Hindlimb muscle (tissue), 1 donor: ENCODE measurements around the gene AUTS2. TPM values are rescaled to one million over a fixed set of nuclear protein-coding genes. Genes with fewer than 3 reads are reported as not detected.

Experiments
- DNase-seq: peaks from one replicate; pipeline ENCODE4 v3.0.0-alpha.2; 2013
- polyA plus RNA-seq: library from polyadenylated mRNA; unstranded; fragments of 120-200 nt; gene quantifications from one replicate; pipeline ENCODE4 v1.2.1, GENCODE V29; 2013; ENCODE audit not compliant: insufficient read length

Gene AUTS2
- polyA plus RNA-seq, 1 donor, result 80.5 TPM

DNA sequence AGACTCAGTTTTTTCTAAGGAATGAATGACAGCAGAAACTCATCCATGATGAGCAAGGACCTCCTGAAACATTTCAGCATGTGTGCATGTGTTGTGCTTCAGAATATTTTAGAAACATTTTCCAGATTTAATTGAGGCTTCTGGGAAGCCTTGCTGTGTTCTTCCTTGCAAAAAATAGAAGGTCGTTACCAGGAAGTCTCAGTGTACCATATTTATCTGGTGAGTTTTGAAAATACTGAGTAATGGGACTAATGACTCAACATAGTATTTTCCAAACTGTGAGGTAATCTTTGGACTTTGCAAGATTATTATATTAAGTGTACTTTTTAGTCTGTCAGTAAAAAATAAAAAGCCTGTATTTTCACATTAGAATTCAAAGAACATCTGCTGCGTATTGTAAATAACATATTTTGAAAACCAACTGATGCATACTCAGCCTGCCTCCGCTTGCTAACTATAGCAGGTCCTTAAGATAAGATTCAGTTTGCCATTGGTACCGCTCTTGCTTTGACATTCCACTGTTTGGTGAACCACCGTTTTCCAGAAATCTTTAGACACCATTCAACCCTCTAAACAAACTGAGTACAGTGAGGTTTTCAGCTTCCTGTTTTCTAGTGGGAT, 794.1 kb downstream of the AUTS2 start:
- peak; percentile 66 for DNase-seq

GRCh38 chr7:70392877-70393435, 794.7 kb downstream of the AUTS2 start:
- DNase-seq, result no peak

DNA sequence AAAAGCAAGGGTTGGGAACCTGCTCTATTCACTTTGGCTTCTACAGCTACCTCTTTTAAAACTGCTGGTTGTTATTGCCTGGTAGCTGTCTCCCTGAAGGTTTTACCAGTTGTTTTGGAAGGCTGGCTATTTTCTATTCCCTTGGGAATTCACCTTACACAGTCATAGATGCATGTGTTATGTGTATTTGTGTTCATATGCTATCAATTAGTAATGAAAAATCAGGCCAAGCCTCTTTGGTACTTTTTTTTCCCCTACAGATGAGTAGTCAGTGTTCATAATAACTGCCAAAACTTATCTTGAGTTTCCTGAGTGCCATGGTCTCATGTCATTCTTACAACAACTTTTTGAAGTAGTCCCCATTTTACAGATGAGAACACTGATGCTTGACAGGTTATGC, 795.7 kb downstream of the AUTS2 start:
- DNase-seq, result no peak

DNA sequence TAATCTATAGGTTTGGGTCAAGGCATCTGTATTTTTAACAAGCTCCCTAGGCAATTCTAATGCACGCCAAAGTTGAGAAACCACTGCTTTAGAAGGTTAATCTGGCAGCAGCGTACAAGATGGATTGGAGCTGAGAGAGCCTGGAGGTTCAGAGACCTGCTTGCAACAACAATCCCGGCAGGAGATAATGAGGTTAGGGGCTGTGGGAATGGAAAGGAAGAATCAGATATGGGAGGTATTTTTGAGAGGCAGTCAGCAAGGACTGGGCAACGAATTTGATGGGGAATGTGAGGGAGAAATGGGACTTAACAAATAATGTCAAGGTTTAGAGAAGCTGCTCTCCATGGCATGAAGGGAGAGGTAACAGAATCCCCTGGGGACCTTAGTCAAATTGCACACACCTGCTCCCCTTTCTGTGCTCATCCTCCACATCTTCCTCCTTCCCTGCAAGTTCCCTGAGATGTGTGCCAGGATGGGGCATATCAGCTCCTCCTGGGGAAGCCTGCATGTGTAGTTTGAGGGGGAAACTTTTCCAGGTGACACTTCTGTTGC, 802.6 kb downstream of the AUTS2 start:
- DNase-seq, result no peak

GRCh38 chr7:70402069-70402468, 803.8 kb downstream of the AUTS2 start:
- DNase-seq, result no peak

DNA sequence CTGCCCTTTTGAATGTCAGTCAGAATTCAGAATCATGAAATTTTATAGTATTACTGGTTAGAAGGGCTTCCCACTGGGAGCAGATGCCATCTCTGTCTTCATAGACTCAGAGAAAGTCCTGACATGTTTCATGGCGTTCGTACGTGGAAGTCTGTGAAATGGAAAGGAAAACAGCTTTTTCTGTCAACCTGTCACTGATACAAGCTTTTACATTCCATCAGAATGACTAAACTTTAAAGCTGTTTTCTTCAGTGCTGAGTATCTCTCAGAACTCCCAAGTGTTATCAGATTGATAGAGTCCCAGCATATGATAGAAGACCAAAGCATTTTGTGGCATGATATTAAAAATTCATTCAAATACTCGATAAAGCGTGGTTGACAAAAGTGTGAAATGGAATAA, 807.0 kb downstream of the AUTS2 start:
- no peak for DNase-seq

DNA sequence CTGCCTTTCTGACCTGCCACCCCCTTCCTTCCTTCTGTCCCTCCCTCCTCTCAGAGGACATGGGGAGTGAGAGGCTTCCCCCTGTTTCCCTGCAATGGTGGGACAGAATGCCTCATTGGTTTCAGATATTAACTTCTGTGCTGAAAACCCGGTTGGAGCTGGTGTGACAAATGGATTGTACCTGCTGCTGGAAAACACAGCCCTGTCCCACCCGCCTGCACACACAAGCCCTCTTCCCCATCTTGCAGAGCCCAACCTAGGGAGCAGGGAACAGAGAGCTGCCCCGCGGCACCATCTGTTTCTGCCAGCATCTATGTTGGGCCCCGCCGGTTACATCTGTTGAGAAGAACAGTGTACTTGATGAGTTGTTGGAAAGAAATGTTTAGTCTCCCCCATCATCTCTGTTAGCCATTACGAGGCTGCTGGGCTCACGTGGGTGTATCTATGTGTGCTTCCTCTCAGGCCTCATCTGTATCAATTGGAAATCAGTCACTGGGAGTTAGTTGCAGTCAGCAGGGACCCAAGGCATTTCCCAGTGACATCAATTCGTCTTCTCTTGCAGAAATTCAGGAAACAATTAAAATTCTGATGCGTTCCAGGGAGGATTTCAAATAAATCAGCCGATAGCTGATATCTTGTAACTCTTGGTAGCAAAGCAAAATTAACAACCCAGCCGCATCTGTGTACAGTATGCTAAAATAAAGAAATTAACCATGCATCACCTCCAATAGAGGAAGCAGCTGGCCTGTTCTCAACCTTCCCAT, 808.1 kb downstream of the AUTS2 start:
- DNase-seq, result no peak

DNA sequence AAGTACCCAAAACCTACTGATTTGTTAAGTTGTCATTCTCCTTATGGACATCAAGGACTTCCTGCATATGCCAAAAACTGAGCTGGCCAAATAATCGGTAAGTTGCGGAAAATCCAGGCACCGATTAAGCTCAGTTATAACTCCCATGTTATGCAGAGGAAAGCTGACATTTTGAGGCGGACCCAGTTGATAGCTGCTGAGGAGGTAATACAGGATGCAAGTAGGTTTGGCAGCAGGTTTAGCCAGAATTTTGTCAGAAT, 808.6 kb downstream of the AUTS2 start:
- DNase-seq, result no peak

DNA sequence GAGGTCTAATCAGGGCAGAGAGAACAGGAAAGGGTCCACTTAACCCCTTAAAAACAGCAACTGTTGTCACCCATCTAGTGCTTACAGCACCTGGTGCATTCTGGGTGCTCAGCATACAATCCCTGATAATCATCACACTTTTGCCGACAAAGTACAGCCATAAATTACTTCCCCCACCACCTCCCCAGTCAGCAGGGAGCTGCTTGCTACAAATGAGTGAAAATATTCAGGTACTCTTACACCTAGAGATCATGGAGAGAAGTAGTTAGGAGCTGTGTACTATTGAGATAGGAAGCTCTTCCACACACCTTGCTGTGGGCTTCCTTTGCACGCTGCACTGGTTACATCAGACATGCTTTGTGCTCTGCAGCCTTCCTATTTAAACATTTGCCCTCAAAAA, 810.2 kb downstream of the AUTS2 start:
- no peak for DNase-seq

DNA sequence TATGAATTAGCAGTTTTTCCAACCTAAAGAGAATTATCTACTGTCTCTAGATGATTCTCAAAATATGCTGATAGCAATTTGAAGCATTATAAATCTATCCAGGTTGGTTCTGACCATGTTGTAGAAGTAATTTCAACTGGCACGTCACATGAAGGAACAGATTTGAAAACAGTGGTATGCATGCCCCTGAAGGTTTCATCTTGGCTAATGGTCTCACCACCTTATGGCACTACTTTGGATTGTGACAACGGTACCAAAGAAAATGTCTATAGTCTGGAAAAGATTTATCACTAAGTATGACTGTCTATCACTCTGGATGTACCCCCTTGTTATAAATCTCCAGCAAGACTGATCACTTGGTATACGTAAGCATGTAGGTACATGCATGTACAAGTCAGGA, 810.6 kb downstream of the AUTS2 start:
- no peak for DNase-seq

- DNase-seq, result no peak
Observed at GRCh38 chr7:70410134-70410750, 812.0 kb downstream of the AUTS2 start.

DNA sequence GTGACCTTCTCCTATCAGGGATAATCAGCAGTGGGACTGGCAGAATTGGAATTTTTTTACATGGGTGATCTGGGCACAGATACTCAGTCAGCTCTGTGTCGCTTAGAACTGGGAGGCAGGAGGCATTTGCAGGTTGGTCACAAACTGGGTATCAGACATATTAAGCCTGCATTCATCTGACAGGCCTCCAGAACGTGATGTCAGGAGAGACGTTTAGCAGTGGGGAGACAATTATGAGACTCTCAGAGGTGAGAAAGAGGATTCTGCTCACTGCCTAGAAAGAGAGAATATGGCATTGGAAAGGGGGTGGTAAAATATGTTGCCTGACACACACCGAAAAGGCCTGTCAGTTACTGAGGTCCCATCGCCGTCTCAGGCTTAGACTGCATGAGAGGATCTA, 816.1 kb downstream of the AUTS2 start:
- no peak for DNase-seq

GRCh38 chr7:70415179-70415972, 817.1 kb downstream of the AUTS2 start:
- DNase-seq, result no peak

DNA sequence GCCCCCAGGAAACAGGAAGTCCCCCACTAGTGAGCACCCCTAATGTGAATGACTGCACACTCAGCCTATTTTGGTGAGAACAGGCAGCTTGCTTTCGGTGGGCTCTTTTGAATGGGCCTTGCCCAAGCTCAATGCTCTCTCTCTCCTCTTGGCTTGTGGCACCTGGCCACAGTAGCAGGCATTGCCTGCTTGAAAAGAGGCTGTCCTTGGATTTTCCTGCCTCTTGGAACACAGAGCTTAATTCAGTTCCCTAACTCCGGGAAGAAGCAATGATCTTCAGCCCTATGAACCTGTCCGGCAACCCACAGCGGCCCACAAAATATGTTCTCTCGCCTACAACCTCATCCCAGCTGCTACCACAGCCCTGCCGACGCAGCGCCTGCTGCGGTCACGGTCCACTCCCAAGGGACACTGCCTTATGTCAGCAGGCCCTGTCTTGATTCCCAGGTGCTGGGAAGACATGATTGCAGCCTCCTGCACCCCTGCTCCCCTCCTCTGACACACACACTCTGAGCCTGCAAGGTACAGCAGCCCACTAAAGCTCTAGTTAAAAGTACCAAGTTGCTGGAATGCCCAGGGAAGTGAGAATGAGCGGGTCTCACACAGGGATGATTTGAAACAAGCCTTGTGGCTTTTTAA, 818.2 kb downstream of the AUTS2 start:
- no peak for DNase-seq

GRCh38 chr7:70416986-70417655, 818.8 kb downstream of the AUTS2 start:
- DNase-seq, result no peak

- no peak for DNase-seq
Observed at GRCh38 chr7:70419526-70420380, 821.5 kb downstream of the AUTS2 start.

DNA sequence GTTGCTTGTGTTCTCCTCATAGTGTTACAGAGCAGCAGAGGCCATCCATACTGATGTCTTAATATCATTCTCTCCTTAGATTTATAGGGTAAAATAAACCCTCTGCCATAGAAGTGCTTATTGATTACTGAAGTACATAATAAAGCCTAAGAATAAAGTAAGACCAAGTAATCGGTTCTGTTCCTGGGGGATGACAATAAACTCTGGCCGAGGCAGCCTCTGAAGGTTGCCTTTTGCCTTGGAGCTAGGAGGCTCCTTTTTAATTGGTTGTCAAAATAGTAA, 822.0 kb downstream of the AUTS2 start:
- DNase-seq, result no peak

DNA sequence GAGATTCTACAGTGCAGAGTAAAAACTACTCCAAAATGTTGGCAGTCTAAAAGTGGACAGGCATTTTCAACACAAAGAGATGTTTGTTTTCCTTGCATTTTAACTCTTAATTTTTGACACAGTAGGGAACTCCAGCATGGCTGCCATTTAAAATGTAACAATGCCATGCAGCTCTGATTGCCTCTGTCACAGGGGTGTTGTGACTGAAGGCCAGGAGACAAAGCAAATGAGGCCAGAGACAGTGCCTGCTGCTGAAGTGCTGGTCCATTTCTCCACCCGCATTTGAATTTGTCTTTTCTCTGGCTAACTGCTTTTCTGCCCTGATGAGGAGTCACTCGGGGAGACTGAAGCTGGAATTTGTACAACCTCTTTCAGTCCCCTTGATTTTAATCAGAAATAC, 823.0 kb downstream of the AUTS2 start:
- no peak for DNase-seq

DNA sequence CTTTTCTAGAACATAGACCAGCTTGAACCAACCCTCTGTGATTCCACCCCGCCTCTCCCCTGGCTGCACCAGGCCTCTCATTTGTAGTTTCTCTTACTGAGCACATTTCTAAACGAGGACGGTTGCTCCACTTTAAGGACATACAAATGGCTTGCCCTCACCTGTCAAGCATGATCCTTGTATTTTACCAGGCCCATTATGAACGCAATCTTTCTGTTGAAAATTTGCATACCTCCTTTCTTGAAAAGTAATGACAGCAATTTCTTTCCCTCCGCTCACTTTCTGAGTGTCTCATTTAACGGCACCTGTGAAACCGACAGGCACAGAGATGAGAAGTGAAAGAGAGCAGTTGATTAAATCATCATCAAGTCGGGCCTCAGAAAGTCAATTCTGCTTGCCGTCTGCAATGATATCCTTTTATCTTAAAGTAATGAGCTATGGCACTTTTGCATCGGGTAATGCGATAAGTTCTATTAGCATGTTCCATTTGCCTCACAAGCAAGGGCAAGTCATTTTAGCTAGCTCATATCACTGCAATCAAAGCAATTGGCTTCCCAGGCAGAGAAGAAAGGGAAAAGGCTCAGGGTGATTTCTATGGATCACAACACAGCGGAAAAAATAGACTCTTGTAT, 828.1 kb downstream of the AUTS2 start:
- DNase-seq, result no peak

DNA sequence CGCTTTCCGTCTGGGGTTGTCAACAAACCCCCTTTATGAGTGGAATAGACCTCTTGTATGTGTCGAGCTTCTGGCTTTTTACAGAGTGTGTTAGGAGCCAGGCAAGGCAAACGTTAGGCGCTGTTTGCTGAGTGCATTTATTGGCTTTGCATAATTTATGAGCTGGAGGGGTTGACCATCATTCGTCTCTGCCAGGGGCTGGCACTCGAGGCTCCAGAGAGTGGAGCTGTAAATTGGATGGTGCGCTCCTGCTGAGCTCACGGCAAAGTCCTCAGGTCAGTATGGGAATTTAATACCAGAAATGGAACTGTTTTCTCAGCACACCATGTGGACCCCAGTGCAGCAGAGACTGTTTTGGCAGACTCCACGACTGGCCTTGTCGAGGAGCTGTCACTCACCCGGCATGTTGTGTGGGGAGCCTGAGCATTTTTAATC, 834.3 kb downstream of the AUTS2 start:
- no peak for DNase-seq
